GM19238 (cell line): ENCODE measurements around the gene DACH1.

ENCODE experiments used
- DNase-seq: peaks from one replicate; pipeline ENCODE4 v3.0.0; 2011; ENCODE audit warnings: low spot score; ENCODE audit not compliant: insufficient read length

Gene DACH1

DNA sequence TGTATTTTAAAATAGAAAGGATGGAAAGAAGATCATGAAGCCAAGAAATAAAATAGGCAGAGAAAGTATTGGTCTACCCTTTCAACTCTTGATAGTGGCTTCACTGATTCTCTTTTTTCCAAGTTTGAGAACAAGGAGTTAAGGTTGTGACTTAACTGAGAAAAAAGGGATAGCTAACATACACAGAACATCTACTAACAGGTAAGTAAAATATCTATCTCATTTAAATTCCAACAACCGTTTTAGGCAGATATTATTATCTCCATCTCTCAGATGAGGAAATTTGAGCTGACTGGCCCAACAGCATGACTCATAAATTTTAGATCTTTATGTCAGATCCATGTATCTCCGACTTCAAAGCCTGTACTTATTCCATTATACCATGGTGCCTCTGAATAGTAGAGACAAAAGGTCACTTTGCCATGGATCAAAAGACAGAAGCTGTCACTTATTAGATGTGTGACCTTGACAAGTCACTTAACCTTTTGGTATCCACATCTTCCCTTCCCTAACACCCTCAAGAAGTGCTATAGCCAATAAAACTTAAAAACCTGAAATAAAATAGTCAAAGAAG, 152.1 kb downstream of the DACH1 start:
- no peak for DNase-seq

DNA sequence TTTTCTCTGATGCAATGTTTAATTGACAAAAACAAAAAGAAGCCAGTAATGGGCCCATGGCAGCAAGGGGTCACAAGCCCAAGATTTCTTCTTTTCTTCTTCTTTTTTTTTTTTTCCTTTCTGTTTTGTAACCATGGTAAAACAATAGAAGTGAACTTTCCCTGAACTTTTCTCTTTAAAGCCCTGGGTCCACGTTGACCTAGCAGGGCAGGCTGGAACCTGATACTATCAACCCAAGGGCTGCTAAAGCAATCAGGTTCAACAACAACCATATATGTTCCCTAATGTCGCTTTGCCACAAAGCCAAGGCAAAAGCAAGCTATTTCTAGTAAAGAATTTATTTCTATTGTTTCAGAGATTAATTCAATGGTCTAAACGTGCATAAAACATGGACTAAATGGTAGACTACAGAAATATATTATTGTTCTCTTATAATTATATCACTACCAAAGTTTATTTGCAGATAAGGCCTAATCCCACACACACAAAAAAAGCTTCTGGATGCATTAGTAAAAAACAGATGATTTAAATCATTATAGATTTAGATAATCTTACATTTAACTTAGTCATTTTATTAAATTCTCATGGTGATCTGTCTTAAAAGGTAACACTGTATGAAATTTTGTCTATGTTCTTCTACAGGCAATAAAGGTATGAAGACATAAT, 153.9 kb downstream of the DACH1 start:
- DNase-seq = no peak

DNA sequence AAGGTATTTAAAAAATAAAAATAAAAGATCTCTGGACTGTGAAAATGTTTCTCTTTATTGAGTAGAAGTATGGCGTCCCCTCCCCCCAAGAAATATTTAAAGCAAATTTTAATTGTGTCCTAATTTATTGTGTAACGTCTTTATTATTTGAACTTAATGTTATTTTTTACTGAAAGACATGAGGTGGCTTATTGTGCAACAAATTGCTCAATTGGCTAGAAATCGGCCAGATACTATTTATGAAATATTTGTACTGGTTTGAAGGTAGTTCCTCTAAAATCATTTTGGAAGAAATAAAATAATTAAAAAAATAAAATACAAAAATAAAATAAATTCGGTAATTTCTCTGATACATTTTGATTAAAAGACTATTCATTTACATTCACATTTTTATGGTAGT, 162.3 kb downstream of the DACH1 start:
- no peak for DNase-seq

DNA sequence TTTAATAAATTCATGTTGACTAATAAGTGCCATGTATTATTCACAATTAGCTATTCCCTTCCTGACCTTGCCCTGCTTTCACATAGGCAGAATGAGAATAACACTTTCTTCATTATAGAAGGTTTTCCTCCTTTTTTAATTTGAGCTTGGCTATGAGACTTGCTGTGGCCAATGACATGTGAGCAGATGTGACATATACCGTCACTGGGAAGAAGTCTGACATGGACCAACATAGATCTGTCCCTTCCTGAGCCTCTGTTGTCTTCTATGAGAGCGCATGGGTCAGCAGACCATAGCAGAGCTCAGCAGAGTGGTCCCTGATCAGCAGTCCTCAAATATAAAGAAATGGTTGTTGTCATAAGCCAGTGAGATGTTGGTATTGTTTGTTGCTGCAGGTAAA, 163.9 kb downstream of the DACH1 start:
- DNase-seq = no peak

GRCh38 chr13:71702253-71702652, 164.8 kb downstream of the DACH1 start:
- DNase-seq = no peak

DNA sequence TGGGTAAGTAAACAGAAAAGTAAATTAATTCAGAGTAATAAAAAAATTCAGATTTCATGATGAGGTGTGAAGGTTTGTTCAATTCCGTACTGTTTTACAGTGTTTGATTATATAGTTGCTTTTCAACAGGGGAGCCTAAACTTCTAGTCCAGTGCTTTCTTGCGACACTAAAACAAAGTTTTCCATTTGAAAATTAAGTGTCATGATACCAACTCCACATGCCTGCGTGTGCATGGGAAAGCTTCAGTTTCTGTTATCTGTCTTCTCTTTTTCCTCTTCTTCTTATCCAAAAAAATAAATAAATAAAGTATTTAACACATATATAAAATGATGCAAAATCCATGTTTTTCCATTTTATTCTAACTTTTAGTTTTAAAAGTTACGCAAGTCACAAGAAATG, 165.3 kb downstream of the DACH1 start:
- no peak for DNase-seq

DNA sequence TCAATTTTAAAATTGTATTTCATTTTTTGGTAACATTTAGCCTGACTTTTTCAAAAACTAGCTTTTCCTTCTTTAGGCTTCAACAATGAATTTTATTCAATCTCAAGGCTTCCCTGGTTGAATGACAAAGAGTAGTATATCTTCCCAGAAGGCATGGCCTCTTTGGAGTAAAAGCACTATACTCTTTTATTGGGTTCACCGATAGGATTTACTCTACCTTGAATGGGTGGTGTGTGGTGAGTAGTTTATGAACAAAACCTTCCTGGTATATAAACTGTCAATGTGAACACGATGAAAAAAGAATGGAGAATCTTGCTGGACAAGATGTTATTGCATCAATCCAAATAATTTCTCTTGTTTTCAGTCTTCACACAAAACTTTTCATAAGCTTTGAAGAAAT, 167.7 kb downstream of the DACH1 start:
- DNase-seq = no peak

DNA sequence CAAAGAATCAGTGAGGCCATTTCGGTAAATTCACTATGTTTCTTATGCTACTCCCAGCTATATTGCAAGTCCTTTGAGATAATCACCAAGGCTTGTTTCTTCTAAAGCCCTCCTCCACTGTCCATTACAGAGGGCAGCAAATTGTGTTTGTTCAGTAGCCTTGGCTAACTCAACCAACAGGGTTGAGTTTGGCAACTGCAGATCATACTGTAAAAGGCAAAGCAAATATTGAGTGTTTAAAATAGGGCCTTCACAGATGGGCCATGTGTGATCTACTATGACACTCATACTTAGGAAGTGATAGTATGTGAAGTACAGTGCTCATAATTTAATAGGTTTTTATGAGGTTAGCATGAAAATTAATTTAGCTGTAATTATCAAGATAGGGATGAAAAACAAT, 171.3 kb downstream of the DACH1 start:
- DNase-seq = no peak

GRCh38 chr13:71685072-71685471, 181.9 kb downstream of the DACH1 start:
- no peak for DNase-seq

DNA sequence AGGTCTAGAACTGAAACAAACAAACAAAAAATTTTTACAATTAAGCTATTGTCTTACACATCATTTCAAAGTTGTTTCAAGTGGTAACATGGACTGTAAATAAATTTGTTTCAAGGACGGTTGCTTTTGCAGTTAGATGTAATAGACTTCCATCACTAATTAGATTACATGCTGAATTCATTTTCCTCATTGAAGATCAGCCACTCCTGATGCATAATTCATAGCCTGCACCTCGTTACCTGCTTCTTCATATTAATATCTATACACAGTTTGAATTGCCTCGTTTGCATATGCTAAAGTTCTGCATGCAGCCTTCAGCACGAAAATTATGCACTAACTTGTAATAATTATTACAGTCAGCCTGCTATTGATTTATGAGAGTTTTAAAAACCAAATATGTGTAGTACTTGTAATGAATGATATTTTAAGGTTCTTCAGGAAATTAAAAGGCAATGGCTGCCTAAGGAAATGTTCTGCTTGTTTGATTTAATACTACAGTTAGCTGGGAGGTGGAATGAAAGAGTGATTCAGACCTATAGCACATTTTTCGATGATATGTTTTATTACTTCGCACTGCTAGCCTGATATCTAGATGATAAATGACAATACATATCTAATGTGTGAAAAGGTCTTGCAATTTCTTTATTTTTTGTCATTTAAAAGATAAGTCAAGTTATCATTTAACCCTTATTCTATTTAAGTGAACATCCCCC, 184.9 kb downstream of the DACH1 start:
- no peak for DNase-seq

- no peak for DNase-seq
These were observed 189.9 kb downstream of the DACH1 start for GRCh38 chr13:71677124-71677523.

DNA sequence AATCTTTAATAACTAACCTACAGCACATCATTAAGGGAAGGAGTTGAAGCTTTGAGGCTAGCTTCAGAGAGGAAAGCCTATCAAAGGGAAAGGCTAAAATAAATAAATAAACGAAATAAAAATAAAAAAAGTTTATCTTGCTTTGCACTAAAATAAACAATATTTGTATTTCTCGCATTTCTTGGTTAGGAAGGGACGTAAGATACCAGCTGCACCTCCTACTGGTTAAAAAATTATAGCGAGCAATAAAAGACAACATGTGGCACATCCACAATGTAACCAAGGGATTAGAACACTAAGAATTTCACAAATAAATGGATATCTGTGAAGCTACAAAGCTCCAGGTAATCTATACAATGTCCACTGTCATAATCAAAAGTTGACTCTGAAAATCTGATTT, 194.5 kb downstream of the DACH1 start:
- DNase-seq = no peak

GRCh38 chr13:71663431-71663830, 203.6 kb downstream of the DACH1 start:
- DNase-seq = no peak

GRCh38 chr13:71661921-71662320, 205.1 kb downstream of the DACH1 start:
- no peak for DNase-seq

DNA sequence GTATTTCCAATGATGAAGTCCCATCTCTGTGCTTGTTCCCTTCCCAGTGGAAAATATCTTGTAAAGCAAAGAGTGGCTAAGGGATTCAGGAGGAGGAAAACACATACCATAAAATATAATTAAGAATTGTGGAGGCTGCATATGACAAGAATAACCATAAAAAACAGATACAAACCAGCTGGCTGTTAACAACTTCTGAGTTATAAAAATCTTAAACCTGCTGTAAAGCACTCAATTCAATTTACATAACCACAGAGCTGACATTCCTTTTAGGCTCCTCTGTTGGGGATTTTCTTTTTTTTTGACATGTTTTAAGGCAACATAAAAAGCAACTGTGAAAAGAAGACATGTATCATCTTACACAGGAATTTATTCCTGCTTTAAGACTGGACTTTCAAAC, 207.6 kb downstream of the DACH1 start:
- DNase-seq = no peak

- no peak for DNase-seq
These were observed 221.5 kb downstream of the DACH1 start for GRCh38 chr13:71645467-71645866.

- no peak for DNase-seq
These were observed 222.4 kb downstream of the DACH1 start for GRCh38 chr13:71644579-71644978.

DNA sequence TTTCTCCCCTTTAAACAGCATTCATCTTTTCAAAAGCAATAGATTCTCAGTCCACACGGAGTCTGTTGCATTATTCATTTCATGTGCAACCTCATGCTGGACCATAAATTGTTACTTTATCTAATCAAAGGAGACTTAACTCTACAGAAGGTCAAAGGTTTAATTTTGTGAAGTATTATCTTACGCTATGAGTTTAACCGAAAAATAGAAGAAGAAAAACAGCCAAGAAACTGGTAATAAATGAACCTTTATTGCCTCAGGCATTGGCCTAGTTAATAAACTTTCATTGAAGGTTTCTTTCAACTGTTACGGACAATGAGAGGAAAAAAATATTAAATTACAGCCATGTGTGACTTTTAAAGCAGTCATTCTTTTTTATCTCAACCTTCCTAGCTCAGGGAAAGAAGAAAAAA, 223.6 kb downstream of the DACH1 start:
- DNase-seq = no peak

- no peak for DNase-seq
These were observed 228.3 kb downstream of the DACH1 start for GRCh38 chr13:71638751-71639150.

DNA sequence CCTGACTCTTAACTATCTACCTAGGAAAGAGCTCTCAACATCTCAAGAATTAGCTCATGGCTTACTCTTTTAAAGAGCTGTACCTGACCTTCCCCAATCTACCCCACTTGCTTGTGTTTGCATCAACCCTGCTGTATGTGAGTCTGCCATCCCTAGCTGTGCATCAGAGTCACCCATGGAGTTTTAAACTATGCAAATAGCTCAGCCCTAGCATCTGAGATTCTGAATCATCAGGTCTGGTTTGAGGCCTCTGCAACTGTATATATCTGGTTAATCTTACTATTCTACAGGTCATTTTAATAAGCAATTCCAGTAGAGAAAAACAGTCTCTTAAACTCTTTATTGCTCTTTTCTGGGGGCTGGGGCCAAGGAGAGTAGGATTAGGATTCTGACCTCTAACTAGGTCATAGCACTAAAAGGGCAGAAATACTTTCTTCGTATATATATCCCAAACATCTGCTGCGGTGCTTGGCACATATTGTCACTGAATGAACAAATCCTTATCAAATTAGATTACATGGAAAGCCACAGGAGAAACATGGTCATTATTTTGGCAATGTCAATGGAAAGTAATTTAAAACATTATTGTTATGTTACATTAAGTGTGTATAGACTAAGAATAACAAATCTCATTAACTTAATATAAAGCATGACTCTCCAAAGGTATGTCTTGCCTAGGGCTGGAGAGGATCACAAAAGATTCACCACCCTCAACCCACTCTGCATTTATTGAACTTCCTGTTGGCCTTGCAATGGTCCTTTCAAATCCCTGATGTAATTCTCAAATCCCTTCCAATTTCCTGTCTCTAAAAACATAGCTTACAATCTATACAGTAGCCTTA, 232.2 kb downstream of the DACH1 start:
- DNase-seq = no peak

DNA sequence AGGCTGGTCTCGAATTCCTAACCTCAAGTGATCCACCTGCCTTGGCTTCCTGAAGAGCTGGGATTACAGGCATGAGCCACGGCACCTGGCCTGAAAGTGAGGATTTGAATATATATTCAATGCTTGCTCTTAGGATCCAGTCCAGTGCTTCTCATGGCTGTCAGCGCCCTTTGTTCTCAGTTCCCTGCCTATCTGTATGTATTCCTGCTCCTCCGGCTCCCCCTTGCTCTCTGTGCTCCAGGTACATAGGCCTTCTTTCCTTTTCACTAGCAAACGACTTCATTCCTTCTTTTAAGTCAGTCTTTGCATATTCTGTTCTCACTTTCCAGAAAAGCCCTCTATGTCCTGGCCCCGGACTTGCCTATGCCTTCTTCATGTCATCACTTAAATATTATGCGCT, 232.8 kb downstream of the DACH1 start:
- DNase-seq = no peak

- no peak for DNase-seq
These were observed 234.3 kb downstream of the DACH1 start for GRCh38 chr13:71632721-71633120.
